ENCODE results near the gene ACVR1B. TPM values are rescaled to one million over a fixed set of nuclear protein-coding genes. Genes with fewer than 3 reads are reported as not detected.

Gene ACVR1B
- total and polyA plus RNA-seq, 2 experiments from 2014 or later, result 2.4 to 7.5 TPM

DNA sequence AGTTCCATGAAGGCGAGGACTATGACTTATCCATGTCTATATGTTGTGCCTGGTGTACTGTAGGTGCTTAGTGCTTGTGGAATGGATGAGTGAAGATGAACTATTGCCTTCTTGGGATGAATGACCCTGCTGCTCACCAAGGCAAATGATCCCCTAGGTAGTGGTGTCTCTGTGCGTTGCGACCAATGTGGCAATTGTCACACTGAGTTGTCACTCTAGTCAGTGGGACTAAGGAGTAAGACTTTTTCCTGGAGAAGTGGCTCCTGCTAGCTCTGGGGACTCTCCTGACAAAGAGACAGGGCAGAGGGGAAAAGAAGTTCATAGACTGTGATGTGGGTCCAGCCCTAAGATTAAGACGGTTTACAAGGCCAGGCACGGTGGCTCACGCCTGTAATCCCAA is 3.4 kb upstream of the ACVR1B start:
- Histone ChIP-seq H4K20me1 (replicated peaks; ENCODE audit: insufficient read depth) (peaks cover 4% of the 10 kb centered on the region; the same call in 1 of the 2 replicates), H2AFZ (no peak overlapping the region), H3K4me3 (no peak overlapping the region), H3K36me3 (ENCODE audit: insufficient read depth) (no peaks in the 10 kb centered on the region), H3K9me2 (ENCODE audit: insufficient read depth) (no peaks in the 10 kb centered on the region), H3F3A (replicated peaks; ENCODE audit: low read depth) (no peaks in the 10 kb centered on the region), H3K27me3 (ENCODE audit: insufficient read depth) (peaks cover 54% of the 10 kb centered on the region), H3K79me2 (replicated peaks; ENCODE audit: insufficient read depth) (peaks cover 3% of the 10 kb centered on the region), H3K27ac (ENCODE audit: low read depth) (no peak overlapping the region), H3K4me2 (no peak overlapping the region), H3K4me1 (ENCODE audit: insufficient read depth) (peaks cover 4% of the 10 kb centered on the region)
- peaks cover 32% of the 10 kb centered on the region for H3K27me3 Mint-ChIP-seq (ENCODE audit: insufficient read depth, low read depth, poor library complexity)
- H3K9me3 Mint-ChIP-seq, result peaks cover 14% of the 10 kb centered on the region
- ATAC-seq (no peak), DNase-seq (ENCODE audit: low spot score) (no peak)
- H3K27ac Mint-ChIP-seq, result no peak overlapping the region
- TF ChIP-seq NANOG (IDR thresholded peaks at IDR 0.05; ENCODE audit: borderline replicate concordance) (no peak), REST (IDR thresholded peaks at IDR 0.05; ENCODE audit: unreplicated experiment) (no peak), CREB1 (CRISPR knock-in tag; IDR thresholded peaks at IDR 0.05; ENCODE audit: low read depth) (no peak), EZH2phosphoT487 (IDR thresholded peaks at IDR 0.05; ENCODE audit: unreplicated experiment) (no peak), EZH2 (IDR thresholded peaks at IDR 0.05; ENCODE audit: low read depth, unreplicated experiment) (no peak), JUNB (IDR thresholded peaks at IDR 0.05; ENCODE audit: unreplicated experiment) (no peak), ZNF462 (CRISPR knock-in tag; IDR thresholded peaks at IDR 0.05) (no peak), STAT1 (IDR thresholded peaks at IDR 0.05; ENCODE audit: unreplicated experiment) (no peak), POLR2AphosphoS5 (IDR thresholded peaks at IDR 0.05; ENCODE audit: low read depth) (no peak), ZNF114 (CRISPR knock-in tag; IDR thresholded peaks at IDR 0.05) (no peak), ZNF331 (CRISPR knock-in tag; IDR thresholded peaks at IDR 0.05; ENCODE audit: low read depth) (no peak)
- TF ChIP-seq, protein P1, sequence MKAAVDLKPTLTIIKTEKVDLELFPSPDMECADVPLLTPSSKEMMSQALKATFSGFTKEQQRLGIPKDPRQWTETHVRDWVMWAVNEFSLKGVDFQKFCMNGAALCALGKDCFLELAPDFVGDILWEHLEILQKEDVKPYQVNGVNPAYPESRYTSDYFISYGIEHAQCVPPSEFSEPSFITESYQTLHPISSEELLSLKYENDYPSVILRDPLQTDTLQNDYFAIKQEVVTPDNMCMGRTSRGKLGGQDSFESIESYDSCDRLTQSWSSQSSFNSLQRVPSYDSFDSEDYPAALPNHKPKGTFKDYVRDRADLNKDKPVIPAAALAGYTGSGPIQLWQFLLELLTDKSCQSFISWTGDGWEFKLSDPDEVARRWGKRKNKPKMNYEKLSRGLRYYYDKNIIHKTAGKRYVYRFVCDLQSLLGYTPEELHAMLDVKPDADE (IDR thresholded peaks at IDR 0.05), result no peak
- TF ChIP-seq, protein P2, sequence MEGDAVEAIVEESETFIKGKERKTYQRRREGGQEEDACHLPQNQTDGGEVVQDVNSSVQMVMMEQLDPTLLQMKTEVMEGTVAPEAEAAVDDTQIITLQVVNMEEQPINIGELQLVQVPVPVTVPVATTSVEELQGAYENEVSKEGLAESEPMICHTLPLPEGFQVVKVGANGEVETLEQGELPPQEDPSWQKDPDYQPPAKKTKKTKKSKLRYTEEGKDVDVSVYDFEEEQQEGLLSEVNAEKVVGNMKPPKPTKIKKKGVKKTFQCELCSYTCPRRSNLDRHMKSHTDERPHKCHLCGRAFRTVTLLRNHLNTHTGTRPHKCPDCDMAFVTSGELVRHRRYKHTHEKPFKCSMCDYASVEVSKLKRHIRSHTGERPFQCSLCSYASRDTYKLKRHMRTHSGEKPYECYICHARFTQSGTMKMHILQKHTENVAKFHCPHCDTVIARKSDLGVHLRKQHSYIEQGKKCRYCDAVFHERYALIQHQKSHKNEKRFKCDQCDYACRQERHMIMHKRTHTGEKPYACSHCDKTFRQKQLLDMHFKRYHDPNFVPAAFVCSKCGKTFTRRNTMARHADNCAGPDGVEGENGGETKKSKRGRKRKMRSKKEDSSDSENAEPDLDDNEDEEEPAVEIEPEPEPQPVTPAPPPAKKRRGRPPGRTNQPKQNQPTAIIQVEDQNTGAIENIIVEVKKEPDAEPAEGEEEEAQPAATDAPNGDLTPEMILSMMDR (conservative IDR thresholded peaks at IDR 0.05; ENCODE audit: low read depth in 2 of 2), result no peak
- peaks cover 6% of the 10 kb centered on the region; the same call in 2 of the 3 replicates for H3K4me1 Mint-ChIP-seq
- peaks cover 5% of the 10 kb centered on the region; the same call in 1 of the 3 replicates for H3K36me3 Mint-ChIP-seq (ENCODE audit: low read depth)
- H3K4me3 Mint-ChIP-seq, result no peak overlapping the region

Measured in GM23338 (cell line).